GM19025 (cell line): ENCODE results near the gene SGMS1.

Source experiments
- ATAC-seq: cut with Tn5 transposase; IDR thresholded peaks from one replicate; pipeline ENCODE4 v1.9.1; 2021; ENCODE audit warnings: mild to moderate bottlenecking, low read depth, moderate library complexity; ENCODE audit not compliant: unreplicated experiment

SGMS1 gene

GRCh38 chr10:50407076-50407801, 216.5 kb downstream of the SGMS1 start:
- no peak for ATAC-seq

- no peak for ATAC-seq
Measured at GRCh38 chr10:50406457-50407070, 217.2 kb downstream of the SGMS1 start.

GRCh38 chr10:50405723-50406122, 218.0 kb downstream of the SGMS1 start:
- ATAC-seq = no peak

- ATAC-seq = no peak
Measured at GRCh38 chr10:50404021-50404773, 219.6 kb downstream of the SGMS1 start.

GRCh38 chr10:50403074-50403473, 220.7 kb downstream of the SGMS1 start:
- ATAC-seq = no peak

- no peak for ATAC-seq
Measured at GRCh38 chr10:50402466-50402865, 221.3 kb downstream of the SGMS1 start.

- no peak for ATAC-seq
Measured at GRCh38 chr10:50400694-50401093, 223.1 kb downstream of the SGMS1 start.

- ATAC-seq = no peak
Measured at GRCh38 chr10:50398823-50399222, 224.9 kb downstream of the SGMS1 start.

- no peak for ATAC-seq
Measured at GRCh38 chr10:50398381-50398780, 225.4 kb downstream of the SGMS1 start.

GRCh38 chr10:50397312-50398140, 226.2 kb downstream of the SGMS1 start:
- peak; percentile 19 for ATAC-seq

- peak; percentile 66 for ATAC-seq
Measured at GRCh38 chr10:50396491-50397311, 227.1 kb downstream of the SGMS1 start.

- no peak for ATAC-seq
Measured at GRCh38 chr10:50395851-50396250, 227.9 kb downstream of the SGMS1 start.

GRCh38 chr10:50395271-50395670, 228.5 kb downstream of the SGMS1 start:
- ATAC-seq = no peak

GRCh38 chr10:50394832-50395231, 228.9 kb downstream of the SGMS1 start:
- ATAC-seq = no peak

GRCh38 chr10:50393784-50394467, 229.8 kb downstream of the SGMS1 start:
- ATAC-seq = no peak

GRCh38 chr10:50392966-50393718, 230.6 kb downstream of the SGMS1 start:
- no peak for ATAC-seq

GRCh38 chr10:50392426-50392825, 231.3 kb downstream of the SGMS1 start:
- no peak for ATAC-seq

- no peak for ATAC-seq
Measured at GRCh38 chr10:50390302-50390701, 233.5 kb downstream of the SGMS1 start.

GRCh38 chr10:50388181-50388580, 235.6 kb downstream of the SGMS1 start:
- ATAC-seq = no peak
